ENCODE data around the gene MTCL1. TPM values are rescaled to one million over a fixed set of nuclear protein-coding genes. Genes with fewer than 3 reads are reported as not detected.

Gene MTCL1
- total RNA-seq, 1 experiment from 2014 or later, result 28.3 TPM

DNA sequence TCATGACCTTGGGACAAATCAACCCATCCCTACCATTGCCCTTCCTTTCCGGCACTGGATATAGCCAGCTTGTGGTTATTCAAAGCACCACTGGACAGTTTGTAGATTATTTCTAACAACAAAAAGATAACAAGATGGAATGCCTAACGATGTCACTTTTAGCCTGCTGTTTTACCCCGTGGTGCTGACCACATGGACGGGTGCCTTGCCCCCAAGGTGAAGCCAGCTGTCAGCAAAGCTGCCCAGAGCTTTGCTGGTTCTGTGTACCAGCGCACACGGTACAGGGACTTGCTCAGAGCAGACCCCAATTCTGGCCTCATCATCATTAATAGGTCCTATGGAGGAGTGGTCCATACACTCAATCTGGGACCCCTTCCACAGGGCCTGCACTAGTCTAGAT lies 118.2 kb downstream of the MTCL1 start:
- no peaks in the 10 kb centered on the region for H3K9me3 Mint-ChIP-seq (ENCODE audit: unreplicated experiment)
- POLR2A ChIA-PET, result no interaction called here
- H3K4me3 Mint-ChIP-seq (ENCODE audit: unreplicated experiment), result no peak overlapping the region
- no peaks in the 10 kb centered on the region for H3K4me1 Mint-ChIP-seq (ENCODE audit: low read depth, unreplicated experiment)
- DNase-seq, result no peak
- H3K4me1 ChIP-seq, result no peaks in the 10 kb centered on the region
- H3K27me3 ChIP-seq (replicated peaks; ENCODE audit: control insufficient read depth, insufficient read depth, low read length), result no peaks in the 10 kb centered on the region
- H3K27ac Mint-ChIP-seq (ENCODE audit: unreplicated experiment), result no peak overlapping the region
- no peak overlapping the region for H3K4me3 ChIP-seq (ENCODE audit: low read depth, low read length)
- CTCF ChIA-PET, result no interaction called here
- H3K27me3 Mint-ChIP-seq (ENCODE audit: insufficient read depth, unreplicated experiment), result no peaks in the 10 kb centered on the region
- intact Hi-C loops (cut with micrococcal nuclease; ENCODE audit: unreplicated experiment), result no loop called here
- BruUV-seq (replicated peaks), result no TSS peak
- H3K36me3 Mint-ChIP-seq (ENCODE audit: insufficient read depth, unreplicated experiment), result peaks cover 6% of the 10 kb centered on the region
- no peaks in the 10 kb centered on the region for H3K9me3 ChIP-seq
- TF ChIP-seq, protein P1, sequence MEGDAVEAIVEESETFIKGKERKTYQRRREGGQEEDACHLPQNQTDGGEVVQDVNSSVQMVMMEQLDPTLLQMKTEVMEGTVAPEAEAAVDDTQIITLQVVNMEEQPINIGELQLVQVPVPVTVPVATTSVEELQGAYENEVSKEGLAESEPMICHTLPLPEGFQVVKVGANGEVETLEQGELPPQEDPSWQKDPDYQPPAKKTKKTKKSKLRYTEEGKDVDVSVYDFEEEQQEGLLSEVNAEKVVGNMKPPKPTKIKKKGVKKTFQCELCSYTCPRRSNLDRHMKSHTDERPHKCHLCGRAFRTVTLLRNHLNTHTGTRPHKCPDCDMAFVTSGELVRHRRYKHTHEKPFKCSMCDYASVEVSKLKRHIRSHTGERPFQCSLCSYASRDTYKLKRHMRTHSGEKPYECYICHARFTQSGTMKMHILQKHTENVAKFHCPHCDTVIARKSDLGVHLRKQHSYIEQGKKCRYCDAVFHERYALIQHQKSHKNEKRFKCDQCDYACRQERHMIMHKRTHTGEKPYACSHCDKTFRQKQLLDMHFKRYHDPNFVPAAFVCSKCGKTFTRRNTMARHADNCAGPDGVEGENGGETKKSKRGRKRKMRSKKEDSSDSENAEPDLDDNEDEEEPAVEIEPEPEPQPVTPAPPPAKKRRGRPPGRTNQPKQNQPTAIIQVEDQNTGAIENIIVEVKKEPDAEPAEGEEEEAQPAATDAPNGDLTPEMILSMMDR (IDR thresholded peaks at IDR 0.05; ENCODE audit: insufficient read depth in 1 of 2, low read depth in 1 of 2, low read length in 1 of 2, severe bottlenecking in 1 of 2, unreplicated experiment in 1 of 2), result no peak
- no peaks in the 10 kb centered on the region; the same call in 1 of the 2 replicates for H3K36me3 ChIP-seq (ENCODE audit: control insufficient read depth, insufficient read depth, low read length)

DNA sequence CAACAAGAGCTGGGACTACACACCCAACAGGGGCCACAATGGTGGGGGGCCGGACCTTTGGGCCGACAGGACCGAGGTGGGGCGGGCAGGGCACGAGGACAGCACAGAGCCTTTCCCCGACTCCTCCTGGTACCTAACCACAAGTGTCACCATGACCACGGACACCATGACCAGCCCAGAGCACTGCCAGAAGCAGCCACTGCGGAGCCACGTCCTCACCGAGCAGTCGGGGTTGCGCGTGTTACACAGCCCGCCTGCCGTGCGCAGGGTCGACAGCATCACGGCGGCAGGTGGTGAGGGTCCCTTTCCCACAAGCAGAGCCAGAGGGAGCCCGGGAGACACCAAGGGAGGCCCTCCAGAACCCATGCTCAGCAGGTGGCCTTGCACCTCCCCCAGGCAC lies 119.5 kb downstream of the MTCL1 start:
- Mint-ChIP-seq H3K4me3 (ENCODE audit: unreplicated experiment) (no peak overlapping the region), H3K4me1 (ENCODE audit: low read depth, unreplicated experiment) (no peaks in the 10 kb centered on the region), H3K27ac (ENCODE audit: unreplicated experiment) (no peak overlapping the region), H3K9me3 (ENCODE audit: unreplicated experiment) (no peaks in the 10 kb centered on the region), H3K27me3 (ENCODE audit: insufficient read depth, unreplicated experiment) (no peaks in the 10 kb centered on the region), H3K36me3 (ENCODE audit: insufficient read depth, unreplicated experiment) (peaks cover 6% of the 10 kb centered on the region)
- Histone ChIP-seq H3K9me3 (no peaks in the 10 kb centered on the region), H3K36me3 (ENCODE audit: control insufficient read depth, insufficient read depth, low read length) (no peaks in the 10 kb centered on the region; the same call in 1 of the 2 replicates), H3K27me3 (replicated peaks; ENCODE audit: control insufficient read depth, insufficient read depth, low read length) (no peaks in the 10 kb centered on the region), H3K4me1 (no peaks in the 10 kb centered on the region), H3K4me3 (ENCODE audit: low read depth, low read length) (no peak overlapping the region)
- TF ChIP-seq, protein P1 (IDR thresholded peaks at IDR 0.05; ENCODE audit: insufficient read depth in 1 of 2, low read depth in 1 of 2, low read length in 1 of 2, severe bottlenecking in 1 of 2, unreplicated experiment in 1 of 2), result no peak
- POLR2A ChIA-PET, result no interaction called here
- CTCF ChIA-PET, result no interaction called here
- no peak for DNase-seq
- no TSS peak for BruUV-seq (replicated peaks)
- intact Hi-C loops (cut with micrococcal nuclease; ENCODE audit: unreplicated experiment), result no loop called here

DNA sequence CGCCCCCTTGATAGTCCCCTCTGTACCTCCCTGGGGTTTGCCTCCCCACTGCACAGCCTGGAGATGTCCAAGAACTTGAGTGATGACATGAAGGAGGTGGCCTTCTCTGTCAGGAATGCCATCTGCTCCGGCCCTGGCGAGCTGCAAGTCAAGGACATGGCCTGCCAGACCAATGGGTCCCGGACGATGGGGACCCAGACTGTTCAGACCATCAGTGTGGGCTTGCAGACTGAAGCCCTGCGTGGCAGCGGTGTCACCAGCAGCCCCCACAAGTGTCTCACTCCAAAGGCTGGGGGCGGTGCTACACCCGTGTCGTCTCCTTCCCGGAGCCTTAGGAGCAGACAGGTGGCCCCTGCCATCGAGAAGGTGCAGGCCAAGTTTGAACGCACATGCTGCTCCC lies 119.9 kb downstream of the MTCL1 start:
- intact Hi-C loops (cut with micrococcal nuclease; ENCODE audit: unreplicated experiment), result no loop called here
- Histone ChIP-seq H3K4me1 (no peaks in the 10 kb centered on the region), H3K4me3 (ENCODE audit: low read depth, low read length) (no peak overlapping the region), H3K27me3 (replicated peaks; ENCODE audit: control insufficient read depth, insufficient read depth, low read length) (no peaks in the 10 kb centered on the region), H3K36me3 (ENCODE audit: control insufficient read depth, insufficient read depth, low read length) (no peaks in the 10 kb centered on the region; the same call in 1 of the 2 replicates), H3K9me3 (no peaks in the 10 kb centered on the region)
- TF ChIP-seq, protein P1 (IDR thresholded peaks at IDR 0.05; ENCODE audit: insufficient read depth in 1 of 2, low read depth in 1 of 2, low read length in 1 of 2, severe bottlenecking in 1 of 2, unreplicated experiment in 1 of 2), result no peak
- no peaks in the 10 kb centered on the region for H3K9me3 Mint-ChIP-seq (ENCODE audit: unreplicated experiment)
- ChIA-PET POLR2A (no interaction called here), CTCF (no interaction called here)
- H3K36me3 Mint-ChIP-seq (ENCODE audit: insufficient read depth, unreplicated experiment), result peaks cover 6% of the 10 kb centered on the region
- no peak for DNase-seq
- no peak overlapping the region for H3K4me3 Mint-ChIP-seq (ENCODE audit: unreplicated experiment)
- BruUV-seq (replicated peaks), result no TSS peak
- H3K27me3 Mint-ChIP-seq (ENCODE audit: insufficient read depth, unreplicated experiment), result no peaks in the 10 kb centered on the region
- H3K4me1 Mint-ChIP-seq (ENCODE audit: low read depth, unreplicated experiment), result no peaks in the 10 kb centered on the region
- no peak overlapping the region for H3K27ac Mint-ChIP-seq (ENCODE audit: unreplicated experiment)
